Adipose tissue (tissue), 3 donors: ENCODE data around the gene SPATA13. TPM values are rescaled to one million over a fixed set of nuclear protein-coding genes. Genes with fewer than 3 reads are reported as not detected.

Source experiments
- H3K27ac ChIP-seq: one replicate; pipeline ENCODE4 v1.5.1; 2013; ENCODE audit warnings: low read depth, low read length
- WGBS, 3 donors: extraction: QIAGEN DNeasy Blood & Tissue Kit; methylation state at CpG; one replicate each; pipeline ENCODE4 v1.1.7; 2013; 5-methylcytosine and 5-hydroxymethylcytosine counted together
- polyA plus RNA-seq, 3 donors: library from polyadenylated mRNA; stranded (reverse); fragments of 200-250 nt; gene quantifications; one replicate each; pipeline ENCODE4 v1.2.3, GENCODE V29; 2013
- donor health status: healthy with polysubstance abuse.
- donor health status: Bipolar disorder and iron deficiency.
- donor health status: healthy.

SPATA13 gene
- polyA plus RNA-seq, 3 donors: 6.4 to 15.3 (median 9.7) TPM

GRCh38 chr13:24230428-24231072, 70.0 kb downstream of the SPATA13 start:
- 71 to 88% (median 85%) methylated on average over 12 of the region's 12 CpGs for WGBS, 3 donors
- H3K27ac ChIP-seq: no peak overlapping the region

- 79 to 97% (median 96%) methylated on average over 3 of the region's 3 CpGs for WGBS, 3 donors
- H3K27ac ChIP-seq: no peak overlapping the region
These were observed 70.9 kb downstream of the SPATA13 start for GRCh38 chr13:24231377-24231776.

- 62 to 92% (median 88%) methylated on average over 5 of the region's 5 CpGs for WGBS, 3 donors
These were observed 71.5 kb downstream of the SPATA13 start for GRCh38 chr13:24232037-24232436.

GRCh38 chr13:24232474-24232873, 72.0 kb downstream of the SPATA13 start:
- no peak overlapping the region for H3K27ac ChIP-seq
- 92 to 97% (median 96%) methylated on average over 3 of the region's 3 CpGs for WGBS, 3 donors

More at GRCh38 chr13:24232037-24232436, 71.5 kb downstream of the SPATA13 start:
- no peak overlapping the region for H3K27ac ChIP-seq

GRCh38 chr13:24233351-24233901, 72.9 kb downstream of the SPATA13 start:
- H3K27ac ChIP-seq: no peak overlapping the region

GRCh38 chr13:24234200-24234915, 73.8 kb downstream of the SPATA13 start:
- H3K27ac ChIP-seq: no peak overlapping the region
- 42 to 87% (median 85%) methylated on average over 5 of the region's 5 CpGs for WGBS, 3 donors

More at GRCh38 chr13:24233351-24233901, 72.9 kb downstream of the SPATA13 start:
- WGBS, 3 donors: 18 to 51% (median 46%) methylated on average over 4 of the region's 4 CpGs

- 92 to 95% (median 93%) methylated on average over 1 of the region's 1 CpG for WGBS, 3 donors
- H3K27ac ChIP-seq: no peak overlapping the region
These were observed 76.8 kb downstream of the SPATA13 start for GRCh38 chr13:24237356-24237755.

- H3K27ac ChIP-seq: no peak overlapping the region
- WGBS, 3 donors: 93 to 97% (median 93%) methylated on average over 10 of the region's 10 CpGs
These were observed 80.8 kb downstream of the SPATA13 start for GRCh38 chr13:24241336-24241735.

GRCh38 chr13:24242100-24242499, 81.6 kb downstream of the SPATA13 start:
- WGBS, 3 donors: 80 to 97% (median 96%) methylated on average over 5 of the region's 5 CpGs
- H3K27ac ChIP-seq: no peak overlapping the region

GRCh38 chr13:24243302-24243701, 82.8 kb downstream of the SPATA13 start:
- 54 to 71% (median 55%) methylated on average over 2 of the region's 2 CpGs for WGBS, 3 donors

GRCh38 chr13:24244802-24245201, 84.3 kb downstream of the SPATA13 start:
- H3K27ac ChIP-seq: no peak overlapping the region
- 78 to 96% (median 93%) methylated on average over 6 of the region's 6 CpGs for WGBS, 3 donors

More at GRCh38 chr13:24243302-24243701, 82.8 kb downstream of the SPATA13 start:
- H3K27ac ChIP-seq: no peak overlapping the region

GRCh38 chr13:24247016-24247415, 86.5 kb downstream of the SPATA13 start:
- WGBS, 3 donors: 75 to 79% (median 77%) methylated on average over 5 of the region's 5 CpGs

GRCh38 chr13:24249624-24250023, 89.1 kb downstream of the SPATA13 start:
- 79 to 90% (median 89%) methylated on average over 9 of the region's 9 CpGs for WGBS, 3 donors
- H3K27ac ChIP-seq: no peak overlapping the region

More at GRCh38 chr13:24247016-24247415, 86.5 kb downstream of the SPATA13 start:
- no peak overlapping the region for H3K27ac ChIP-seq

- no peak overlapping the region for H3K27ac ChIP-seq
- WGBS, 3 donors: 70 to 80% (median 73%) methylated on average over 7 of the region's 7 CpGs
These were observed 90.0 kb downstream of the SPATA13 start for GRCh38 chr13:24250376-24251057.

GRCh38 chr13:24251525-24251924, 91.0 kb downstream of the SPATA13 start:
- 82 to 87% (median 87%) methylated on average over 17 of the region's 17 CpGs for WGBS, 3 donors
- H3K27ac ChIP-seq: no peak overlapping the region

GRCh38 chr13:24252136-24252535, 91.6 kb downstream of the SPATA13 start:
- 73 to 82% (median 80%) methylated on average over 6 of the region's 6 CpGs for WGBS, 3 donors
- no peak overlapping the region for H3K27ac ChIP-seq

GRCh38 chr13:24253520-24254145, 93.1 kb downstream of the SPATA13 start:
- H3K27ac ChIP-seq: no peak overlapping the region
- whole genome bisulfite sequencing, 3 donors: 59 to 88% (median 60%) methylated on average over 9 of the region's 9 CpGs

- no peak overlapping the region for H3K27ac ChIP-seq
- WGBS, 3 donors: 53 to 71% (median 63%) methylated on average over 10 of the region's 10 CpGs
These were observed 93.8 kb downstream of the SPATA13 start for GRCh38 chr13:24254146-24254841.
